Activated naive CD4-positive, alpha-beta T cell treated with Interleukin-2 at 50 U/mL for 16 hours (primary cell): Measurements from ENCODE around the gene HAPLN3.

ENCODE experiments used
- DNase-seq: peaks from one replicate; pipeline ENCODE4 v3.0.0-alpha.2; 2020

Gene HAPLN3

DNA sequence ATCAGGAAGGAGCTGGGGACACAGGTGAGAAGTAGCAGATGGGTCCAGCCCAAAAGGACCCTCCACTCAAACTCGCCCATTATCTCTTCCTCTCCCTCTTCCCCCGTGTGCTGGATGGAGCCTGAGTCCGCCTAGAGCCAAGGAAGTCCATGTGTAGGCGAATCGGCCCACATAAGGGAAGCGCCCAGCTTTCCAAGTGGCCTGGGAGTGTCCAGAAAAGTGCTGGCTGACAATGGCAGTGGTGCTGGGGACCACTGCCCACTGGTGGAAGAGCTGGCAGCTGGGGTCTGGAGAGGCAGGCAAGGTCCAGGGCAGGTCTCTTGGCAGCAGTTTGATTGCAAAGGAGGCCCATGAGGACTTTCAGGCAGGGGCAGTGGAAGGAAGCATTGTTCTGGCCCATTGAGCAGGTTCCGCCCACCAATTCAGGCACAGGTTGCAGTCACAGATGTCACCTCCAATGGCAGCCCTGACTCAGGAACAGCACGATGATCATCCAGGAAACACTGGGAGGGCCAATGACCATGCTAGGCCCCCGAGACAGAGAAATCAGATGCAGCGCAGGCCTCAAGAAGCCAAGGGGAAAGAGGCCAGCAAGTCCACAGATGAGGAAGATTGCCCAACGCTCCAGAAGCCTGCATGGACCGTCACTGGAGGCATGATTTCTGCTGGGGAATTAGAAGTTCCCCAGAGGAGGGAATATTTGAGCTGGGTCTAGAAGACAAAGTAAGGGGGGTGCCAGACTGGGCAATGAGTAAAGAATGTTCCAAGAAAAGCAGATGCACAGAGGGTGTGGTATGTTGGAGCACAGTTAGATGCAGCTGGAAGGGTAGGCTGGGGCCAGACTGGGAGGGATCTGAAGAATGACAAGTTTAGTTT is 14.8 kb upstream of the HAPLN3 start:
- no peak for DNase-seq

DNA sequence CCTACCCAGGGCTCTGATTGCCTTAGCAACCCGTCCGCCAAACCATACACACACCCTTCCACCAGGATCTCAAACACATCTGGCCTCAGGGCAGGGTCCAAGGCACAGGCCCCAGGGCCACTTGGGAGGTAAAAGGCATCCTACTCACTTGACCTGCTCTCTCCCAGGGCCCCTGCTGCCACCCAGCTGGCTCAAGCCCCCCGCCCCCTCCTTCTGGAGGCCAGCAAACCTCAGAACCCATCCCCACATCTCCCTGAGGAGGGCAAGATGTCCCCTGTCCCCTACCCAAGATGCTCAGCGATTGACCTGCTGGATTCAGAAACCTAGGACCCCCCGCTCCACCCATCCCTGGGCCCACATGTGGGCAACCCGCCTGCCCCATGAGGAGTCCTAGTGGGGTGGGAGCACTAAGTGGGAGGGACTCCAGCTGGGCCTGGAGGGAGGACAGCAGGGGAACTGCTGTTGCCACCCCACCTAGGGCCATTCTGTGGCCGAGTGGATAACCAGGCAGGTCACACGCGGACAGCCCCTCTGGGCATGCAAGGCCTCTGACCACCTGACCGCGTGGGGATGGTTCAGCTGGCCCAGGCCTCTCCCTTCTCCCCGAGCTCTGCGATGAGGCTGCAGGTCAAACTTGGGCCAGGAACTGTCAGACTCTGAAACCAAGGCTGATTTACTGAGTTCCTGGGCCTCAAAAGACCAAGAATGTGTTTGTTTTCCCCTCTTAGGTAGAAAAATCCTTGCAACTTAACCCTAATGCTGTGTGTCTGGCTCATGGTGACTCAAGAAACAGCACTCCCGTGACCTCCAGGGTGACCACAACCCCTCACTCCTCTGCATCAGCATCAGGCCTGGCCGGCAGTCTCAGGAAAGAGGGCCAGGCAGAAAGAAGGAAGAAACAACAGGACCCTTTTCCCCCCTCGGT is 13.6 kb upstream of the HAPLN3 start:
- no peak for DNase-seq

DNA sequence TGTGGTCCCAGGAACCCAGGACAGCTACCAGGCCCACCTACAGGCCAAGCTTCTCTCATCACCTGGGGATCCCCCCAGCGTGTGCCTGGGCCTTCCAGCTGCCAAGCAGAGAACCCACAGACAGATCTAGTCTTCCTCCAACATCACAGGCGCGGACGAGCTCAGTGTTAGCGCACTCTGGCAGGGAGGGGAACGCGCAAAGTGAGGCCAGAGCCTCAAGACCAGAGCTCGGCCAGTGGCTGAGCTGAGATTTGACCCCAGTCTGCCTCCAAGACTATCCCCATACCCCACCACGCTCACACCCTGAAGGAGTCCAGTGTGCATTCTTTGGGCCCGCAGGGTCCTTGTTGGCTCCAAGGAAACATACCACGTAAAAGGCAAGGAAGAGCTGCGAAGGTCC is 12.8 kb upstream of the HAPLN3 start:
- DNase-seq, result no peak

DNA sequence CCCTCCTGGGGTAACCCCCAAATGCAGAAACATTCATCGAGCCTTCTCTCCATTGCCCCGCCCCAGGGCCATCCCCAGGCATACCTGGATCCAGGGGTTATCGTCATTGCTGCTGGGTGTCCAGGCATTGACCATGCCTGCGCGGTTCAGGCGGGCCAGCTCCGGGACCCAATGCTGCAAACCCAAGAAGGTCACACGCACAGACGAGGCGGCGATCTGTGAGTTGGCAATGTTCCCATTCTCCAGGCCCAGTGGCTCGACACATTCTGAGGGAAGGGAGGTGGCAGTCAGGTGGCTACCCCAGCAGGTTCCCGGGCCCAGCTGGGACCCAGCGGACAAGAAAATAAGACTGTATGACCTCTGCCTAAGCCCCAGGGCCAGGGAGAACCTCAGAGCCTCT is 11.8 kb upstream of the HAPLN3 start:
- no peak for DNase-seq

DNA sequence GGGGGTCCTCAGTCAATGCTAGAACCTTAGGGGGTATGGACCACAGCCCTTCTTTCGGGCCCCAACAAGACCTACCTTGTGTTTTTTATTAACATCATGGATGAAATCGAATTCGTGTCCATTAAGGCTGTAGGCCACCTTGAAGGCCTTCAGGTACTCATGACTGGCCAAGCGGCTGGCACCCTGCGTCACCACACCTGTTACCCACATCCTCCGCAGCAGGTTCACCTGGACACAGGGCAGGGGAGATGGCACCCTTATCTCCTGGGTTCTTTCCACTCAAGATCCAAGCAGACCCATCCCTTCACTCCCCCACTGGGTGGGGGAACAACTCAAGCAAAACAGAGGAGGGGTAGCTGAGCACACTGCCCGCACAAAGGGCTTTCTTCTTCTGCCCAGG is 11.2 kb upstream of the HAPLN3 start:
- DNase-seq, result no peak

DNA sequence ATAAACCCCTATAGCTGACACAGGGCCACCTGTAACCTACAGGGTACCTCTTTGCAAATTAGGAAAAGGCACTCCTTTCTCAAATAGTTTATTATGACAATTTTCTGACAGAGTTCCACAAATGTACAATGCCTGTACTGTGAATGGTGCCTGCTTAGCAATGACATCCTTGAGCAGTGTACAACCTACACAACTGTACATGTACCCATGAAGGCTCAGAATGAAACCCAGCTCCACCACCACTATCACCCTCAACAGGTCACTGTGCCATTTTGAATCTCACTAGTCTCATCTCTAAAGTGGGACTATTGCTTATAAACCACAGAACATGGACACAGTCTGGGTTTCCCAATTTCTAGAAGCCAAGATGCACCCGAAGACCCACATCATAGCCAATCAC is 10.8 kb upstream of the HAPLN3 start:
- no peak for DNase-seq

DNA sequence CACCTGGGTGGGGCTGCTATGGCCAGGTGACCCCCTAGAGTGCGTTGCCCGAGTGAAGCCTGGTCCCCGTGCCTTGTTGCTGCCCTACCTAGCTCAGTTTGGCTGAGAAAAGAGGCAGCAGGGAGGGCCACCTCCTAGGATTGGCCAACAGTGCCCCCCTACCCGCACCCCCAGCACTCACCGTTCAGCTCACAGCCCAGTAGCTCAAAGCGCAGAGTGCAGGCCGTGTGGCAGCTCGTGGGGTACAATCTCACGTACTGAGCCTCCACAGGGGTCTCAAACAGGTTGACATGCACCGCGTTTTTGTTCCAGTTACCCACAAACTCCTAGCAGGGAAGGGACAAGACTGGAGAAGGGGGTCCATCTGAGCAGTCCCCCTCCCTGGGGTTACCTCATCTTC is 10.2 kb upstream of the HAPLN3 start:
- DNase-seq, result no peak

DNA sequence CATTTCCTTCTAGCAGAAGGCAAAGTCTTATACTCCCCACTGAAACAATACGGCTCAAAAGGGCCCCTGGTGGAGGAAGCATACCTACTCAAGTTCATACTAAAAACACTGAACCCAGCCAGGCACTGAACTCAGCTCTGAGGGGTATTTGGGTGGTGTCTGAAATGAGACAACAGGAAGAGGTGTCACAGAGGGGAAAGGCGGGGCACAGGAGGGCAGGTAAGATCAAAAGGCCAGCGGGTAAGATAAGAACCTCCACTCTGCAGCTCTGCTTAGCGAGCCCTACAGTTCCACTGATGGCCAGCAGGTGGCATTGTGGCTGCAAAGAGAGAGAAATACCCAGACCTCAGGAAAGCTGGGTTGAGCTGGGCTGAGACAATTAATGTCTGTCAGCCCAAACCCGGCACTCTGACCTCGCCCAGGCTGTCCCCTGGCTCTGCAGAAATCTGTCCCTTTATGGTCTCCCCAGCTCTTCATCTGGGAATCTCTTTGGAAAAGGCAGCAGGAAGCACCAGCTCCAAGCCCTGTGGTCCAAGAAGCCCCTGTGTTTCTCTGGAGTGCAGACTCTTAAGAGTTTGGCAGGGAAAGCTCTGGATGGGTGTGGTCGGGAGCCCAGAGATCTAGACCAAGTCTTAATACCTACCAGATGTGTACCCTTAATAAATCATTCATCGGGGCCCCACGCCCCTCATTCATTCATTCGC is 9.4 kb upstream of the HAPLN3 start:
- peak; percentile 92 for DNase-seq

DNA sequence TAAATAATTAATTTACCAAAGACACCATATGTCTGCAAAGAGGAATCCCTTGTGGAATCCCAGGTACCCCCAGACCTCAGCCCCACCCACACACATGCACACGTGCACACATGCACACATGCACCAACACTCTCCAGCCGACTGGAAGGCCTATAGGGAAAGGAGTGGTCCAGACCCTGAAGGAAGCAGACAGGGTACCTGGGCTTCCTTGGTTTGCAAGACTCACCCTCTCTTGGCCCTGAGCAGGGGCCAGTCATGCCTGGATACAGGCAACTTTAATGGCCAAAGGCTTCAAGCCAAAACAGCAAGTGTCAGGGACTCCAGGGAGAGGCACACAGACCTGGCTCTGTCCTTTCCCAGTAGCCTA is 8.9 kb upstream of the HAPLN3 start:
- DNase-seq, result no peak

DNA sequence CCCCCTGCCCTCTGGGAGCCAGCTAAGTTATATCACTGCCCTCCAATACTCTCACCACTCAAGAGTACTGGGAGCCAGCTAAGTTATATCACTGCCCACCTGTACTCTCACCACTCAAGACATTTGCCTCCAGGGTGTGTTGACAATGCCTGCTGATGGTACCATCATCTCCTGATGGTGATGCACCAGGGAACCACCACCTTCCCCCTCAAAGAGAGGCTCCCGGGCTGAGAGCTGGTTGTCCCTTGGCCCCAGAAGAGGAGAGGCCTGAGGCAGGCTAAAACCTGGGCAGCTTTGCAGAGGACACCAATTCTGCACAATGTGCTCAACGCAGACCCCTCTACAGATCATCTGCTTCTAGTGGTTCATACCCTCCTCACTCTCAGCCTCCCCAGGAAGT is 7.5 kb upstream of the HAPLN3 start:
- no peak for DNase-seq

DNA sequence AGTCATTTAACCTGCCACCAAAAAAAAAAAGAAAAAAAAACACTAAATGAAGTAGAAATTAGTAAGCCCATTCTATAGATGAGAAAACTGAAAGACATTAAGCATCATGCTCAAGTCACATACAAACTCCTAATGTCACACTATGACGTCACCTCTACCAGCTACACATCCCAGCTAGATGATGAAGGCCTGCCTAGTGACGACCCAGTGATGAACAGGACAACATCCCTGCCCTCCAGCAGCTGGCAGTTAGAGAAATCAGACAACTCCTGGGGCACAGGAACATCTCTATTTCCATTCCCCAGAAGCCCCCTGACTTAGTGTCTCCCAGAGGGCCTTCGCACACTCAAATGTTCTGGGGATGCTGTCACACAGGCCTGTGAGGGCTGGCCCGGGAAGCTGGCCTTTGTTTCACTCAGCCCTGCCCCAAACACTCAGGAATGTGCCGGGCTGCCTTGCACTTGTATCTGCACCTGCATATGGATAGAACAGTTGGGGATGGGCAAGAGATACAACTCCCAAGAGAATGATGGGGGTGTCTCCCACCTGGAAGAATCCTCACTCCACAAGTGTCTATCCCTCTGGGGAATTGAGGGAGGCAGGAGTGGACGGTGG is 7.0 kb upstream of the HAPLN3 start:
- no peak for DNase-seq

DNA sequence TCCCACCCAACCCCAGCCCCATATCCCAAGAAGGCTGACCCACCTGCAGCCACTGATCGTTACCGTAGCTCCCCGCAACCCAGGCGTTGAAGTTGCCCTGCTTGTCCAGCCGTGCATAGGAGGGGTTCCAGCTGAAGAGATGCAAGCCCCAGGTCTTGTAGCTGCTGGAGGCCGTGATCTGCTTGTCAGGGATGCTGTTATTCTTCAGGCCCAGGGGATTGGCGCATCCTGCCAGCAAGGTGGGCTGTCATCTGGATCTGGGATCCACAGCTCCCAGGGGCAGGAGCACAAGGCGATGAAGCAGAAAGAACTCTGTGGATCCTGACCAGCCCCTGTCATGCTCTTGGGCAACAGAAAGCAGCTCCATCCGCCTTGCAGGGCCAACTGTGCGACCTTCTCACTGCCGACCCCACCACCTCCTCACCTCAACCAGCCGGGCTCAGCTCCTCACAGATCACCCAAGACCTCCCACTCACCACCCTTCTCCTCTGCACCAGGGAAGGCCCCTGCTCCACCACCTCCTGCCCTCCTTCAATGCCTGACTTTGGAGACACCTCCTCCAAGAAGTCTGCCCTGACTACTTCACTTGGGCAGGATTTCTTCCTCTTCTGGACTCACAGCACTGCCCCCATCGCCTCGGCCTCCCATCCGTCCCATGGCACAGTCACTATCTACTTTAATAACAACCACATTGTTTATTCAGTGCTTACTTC is 6.3 kb upstream of the HAPLN3 start:
- no peak for DNase-seq

DNA sequence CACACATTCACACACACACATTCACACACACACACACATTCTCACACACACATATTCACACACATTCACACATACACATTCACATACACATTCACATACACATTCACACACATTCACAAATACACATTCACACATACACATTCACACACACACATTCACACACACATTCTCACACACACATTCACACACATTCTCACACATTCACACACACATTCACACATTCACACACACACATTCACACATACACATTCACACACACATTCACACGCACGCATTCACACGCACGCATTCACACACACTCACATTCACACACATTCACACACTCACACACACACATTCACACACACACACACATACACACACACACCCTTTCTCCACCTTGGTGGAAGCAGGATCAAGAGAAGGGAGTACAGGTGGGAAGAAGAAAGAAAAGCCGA is 5.7 kb upstream of the HAPLN3 start:
- DNase-seq, result no peak

DNA sequence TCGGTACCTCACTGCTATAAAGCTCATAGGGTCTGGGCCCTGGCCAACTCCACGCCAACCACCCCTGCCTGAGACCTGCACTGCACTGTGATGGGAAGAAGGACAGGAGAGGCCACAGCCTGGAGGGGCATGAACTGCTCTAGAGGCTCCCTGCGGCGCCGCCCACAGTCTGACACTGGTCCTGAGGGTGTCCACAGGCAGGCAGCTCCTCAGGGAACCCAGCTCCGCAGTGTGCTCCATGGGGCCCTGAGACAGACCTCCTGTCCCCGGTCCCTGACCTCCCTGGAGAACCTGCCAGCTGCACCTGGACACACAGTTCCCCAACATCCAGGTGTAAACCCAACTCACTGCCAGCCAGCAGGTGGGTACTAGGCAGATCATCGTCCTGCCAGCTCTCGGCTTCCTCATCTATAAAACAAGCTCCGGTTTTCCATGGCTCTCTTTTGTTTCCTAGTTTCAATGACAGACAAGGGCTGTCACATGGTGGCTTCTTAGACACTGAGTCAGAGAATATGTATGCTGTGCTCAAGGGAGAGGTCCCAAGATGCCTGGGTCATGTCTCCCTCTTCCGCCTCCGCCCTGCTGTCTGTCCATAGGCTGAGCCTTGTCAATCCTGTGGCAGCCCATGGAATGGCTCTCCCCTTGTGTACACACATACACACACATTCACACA is 5.1 kb upstream of the HAPLN3 start:
- DNase-seq, result no peak

DNA sequence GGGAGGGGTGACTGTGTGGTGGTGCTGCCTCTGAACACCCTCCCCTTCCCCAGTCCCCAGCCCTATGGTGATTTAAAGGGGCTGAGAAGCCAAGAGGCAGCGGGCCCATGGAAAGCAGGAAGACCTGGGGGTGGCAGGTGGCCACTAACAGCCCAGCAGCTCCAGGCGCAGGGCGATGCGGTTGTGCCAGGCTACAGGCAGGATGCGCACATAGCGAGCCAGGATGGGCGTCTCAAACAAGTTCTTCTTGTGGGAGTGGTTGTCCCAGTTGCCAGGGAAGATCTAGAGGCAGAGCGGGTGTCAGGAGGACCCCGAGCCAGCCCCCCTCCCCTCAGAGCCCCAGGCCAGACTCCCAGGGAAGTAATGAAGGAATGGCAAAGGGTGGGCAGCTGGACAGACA is 3.9 kb upstream of the HAPLN3 start:
- DNase-seq, result no peak

DNA sequence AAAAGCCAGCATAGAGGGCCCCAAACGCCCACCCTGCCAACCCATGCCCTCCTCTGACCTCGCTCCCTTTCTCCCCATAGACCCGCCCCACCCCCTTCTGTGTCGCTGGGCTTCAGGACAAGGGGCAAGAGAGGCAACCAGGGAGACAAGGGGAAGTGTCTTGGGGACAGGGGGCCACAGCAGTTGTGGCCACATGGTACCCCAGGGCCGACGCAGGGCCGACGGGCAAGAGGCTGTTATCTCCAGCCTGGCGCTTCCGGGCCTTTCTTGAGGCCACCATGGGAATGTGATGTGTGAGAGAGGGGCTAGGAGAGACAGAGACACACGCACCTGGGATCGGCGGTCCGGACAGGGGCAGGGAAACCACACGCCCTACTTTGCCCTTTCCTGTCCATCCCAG is 3.4 kb upstream of the HAPLN3 start:
- no peak for DNase-seq

DNA sequence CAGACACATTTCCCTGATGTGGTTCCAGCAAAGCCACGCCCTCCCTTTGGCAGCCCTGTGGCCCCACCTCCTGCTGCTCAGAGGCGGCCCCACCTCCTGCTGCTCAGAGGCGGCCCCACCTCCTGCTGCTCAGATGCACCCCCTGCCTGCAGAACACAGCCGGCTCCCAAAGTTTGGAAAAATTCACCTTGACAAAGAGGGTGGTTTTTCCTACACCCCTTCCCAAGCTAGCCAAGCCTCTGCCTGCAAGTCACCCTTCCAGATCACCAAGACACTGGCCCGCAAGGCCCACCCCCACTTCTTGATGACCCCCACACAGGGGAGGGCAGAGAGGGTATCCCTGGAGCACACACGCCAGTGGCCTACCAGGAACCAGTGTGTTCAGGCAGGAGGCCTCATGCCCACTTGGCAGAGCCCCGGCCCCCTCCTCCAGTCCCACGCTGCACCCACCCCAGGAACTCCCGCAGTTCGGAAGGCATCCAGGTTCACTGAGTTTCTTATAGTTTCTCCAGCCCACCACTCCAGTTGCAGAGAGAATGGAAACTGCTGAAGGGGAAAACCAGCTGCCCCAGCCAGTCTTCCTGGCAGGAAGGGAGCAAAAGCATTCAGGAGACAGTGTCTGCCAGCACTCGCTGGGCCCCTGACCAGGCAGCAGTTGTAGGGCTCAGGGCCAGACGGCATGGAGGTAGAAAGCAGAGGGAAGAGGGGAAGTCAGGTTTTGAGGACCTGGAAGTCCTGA is 2.3 kb upstream of the HAPLN3 start:
- DNase-seq, result peak; percentile 82

DNA sequence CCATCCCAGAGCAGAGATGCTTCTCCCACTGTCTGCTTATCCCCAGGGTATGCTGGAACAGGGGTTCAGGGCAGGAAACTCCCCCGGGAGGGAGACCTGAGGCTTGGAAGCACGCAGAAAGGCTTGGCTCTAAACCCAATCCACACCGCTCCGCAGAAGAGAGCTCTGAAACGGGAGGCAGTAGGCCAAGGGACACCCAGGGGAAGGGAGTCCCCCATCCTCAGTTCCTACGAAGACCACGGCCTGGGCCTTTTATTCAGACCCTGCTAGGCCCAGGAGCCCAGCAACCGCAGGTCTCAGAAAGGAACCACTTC is 1.8 kb upstream of the HAPLN3 start:
- no peak for DNase-seq

DNA sequence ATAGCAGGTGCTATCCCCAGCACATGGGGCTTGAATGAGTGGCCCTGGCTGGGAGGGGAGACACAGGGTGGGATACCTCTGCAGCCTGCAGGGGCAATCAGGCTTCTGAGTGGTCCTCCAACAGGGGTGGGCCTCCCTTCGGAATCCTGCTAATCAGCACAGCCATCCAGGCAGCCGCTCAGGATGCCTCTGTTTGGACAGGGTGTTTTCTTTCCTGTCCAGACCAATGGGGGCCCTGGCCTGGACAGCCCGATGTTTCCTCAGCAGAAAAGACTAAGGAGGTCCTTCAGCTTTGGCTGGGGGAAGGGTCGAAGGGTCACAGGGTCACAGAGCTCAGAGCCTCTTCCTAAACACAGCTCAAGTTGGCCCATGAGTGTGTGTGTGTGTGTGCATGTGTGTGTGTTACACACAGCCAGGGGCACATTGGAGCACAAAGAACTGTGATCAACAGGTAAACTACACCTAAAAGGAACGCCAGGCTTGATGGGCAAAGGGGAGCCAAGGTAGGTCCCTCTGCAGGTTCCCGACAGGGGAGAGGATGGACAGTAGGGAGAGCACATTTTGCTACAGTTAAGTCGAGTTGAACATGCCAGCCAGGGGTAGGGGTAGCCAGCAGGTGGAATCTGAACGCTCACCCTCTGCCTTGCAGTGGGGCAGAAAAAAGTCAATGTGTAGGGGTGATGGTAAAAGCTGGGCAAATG is 1.1 kb upstream of the HAPLN3 start:
- DNase-seq, result no peak

DNA sequence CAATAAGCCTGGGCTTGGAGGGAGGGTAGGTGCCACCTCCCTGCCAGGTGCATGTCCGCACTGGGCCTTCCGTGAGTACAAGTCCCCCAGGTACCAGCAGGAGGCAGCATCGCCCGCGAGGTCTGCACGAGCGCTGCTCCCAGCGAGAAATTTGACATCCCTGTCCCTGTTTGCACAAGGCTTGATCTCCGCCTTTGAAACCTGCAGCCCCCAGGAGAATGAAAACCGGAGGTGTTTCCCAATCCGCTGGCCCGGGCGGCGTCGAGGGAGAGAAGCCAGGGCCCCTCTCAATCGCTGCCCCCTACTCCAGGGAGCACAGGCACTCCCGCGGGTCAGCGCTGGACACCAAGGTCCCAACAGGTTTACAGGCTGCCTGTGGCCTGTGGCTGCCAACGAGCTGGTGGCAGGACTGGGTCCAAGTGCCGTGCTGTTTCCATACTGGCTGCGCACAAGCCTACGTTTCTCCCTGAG is 961 bp downstream of the HAPLN3 start:
- peak; percentile 87 for DNase-seq
